ENCODE results near the gene SLC2A1. TPM values are rescaled to one million over a fixed set of nuclear protein-coding genes. Genes with fewer than 3 reads are reported as not detected.

Gene SLC2A1
- total RNA-seq, 5 donors from 2014 or later (not counting 1 experiment from before 2014, with no cell fraction given), result 72.0 to 91.7 (median 83.9) TPM

DNA sequence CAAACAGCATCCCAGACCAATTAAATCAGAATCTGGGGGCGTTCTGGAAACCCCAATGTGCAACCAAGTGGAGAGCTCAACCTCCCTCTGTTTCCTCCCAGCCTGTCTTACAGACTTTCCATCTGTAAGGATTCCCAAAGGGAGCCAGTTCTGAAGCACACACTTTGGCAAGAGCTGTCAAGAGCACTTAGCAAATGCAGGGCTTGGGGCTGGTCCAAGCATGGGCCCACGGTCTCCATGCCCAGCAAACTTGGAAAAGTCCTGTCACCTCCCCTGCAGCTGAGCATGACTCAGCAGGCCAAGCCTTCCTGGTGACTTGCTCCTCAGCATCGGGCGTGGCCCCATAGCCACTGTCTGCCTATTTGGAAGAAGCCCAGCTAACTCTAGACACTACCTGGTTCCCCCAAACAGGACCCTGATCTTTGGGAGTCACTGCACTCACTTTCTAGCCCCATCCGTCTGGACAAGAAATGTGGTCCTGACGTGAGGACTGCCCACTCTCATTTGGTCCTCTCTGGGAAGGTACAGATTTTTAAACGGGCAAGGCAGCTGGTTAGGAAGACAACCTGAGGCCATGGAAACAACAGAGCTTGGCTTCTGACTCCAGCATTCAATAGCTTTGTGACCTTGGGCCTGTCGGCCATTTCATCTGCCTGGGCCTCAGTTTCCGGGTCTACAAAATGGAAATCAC, 16.9 kb downstream of the SLC2A1 start:
- no peak for DNase-seq
- no peaks in the 10 kb centered on the region for H3K27me3 Mint-ChIP-seq
- H3K36me3 ChIP-seq (ENCODE audit: control insufficient read depth in 2 of 2, extremely low read depth in 1 of 2, insufficient read depth in 1 of 2, low read length in 1 of 2), result peaks cover 16 to 56% of the 10 kb centered on the region in 2 donors

DNA sequence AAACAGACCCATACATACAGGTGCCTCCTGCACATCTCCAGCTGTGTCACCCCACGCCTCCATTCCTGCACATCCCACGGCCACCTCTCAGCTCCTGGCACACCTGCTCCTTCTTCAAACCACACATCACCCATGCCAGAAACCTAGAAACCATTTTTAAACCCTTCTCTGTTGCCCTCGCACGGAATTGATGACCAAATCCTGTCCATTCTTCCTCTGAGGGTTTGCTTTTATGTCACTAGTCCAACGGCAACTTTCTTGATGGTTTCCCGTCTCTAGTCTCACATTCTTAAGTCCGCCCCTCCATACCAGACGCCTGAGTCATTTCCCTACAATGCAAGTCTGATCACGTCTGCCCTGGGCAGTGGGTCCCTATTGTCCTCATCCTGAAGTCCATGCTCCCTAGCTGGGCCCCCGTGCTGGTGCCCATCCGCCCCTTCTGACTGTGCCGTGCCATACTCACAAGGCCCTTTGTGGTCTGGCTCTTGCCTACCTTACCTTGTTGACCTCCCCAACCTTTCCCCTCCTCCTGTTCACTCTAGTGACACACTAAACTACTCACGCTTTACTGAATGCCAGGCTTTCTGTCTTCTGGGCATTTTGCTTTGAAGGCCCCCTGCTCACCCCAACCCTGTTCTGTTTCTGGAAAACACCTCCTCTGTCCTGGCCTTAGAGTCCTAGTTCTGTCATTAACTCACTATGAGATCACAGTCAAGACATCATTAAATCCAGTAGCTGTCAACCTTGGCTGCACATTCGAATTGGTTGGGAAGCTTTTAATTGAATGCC, 17.6 kb downstream of the SLC2A1 start:
- Histone ChIP-seq H3K4me1 (ENCODE audit: control insufficient read depth in 1 of 2, extremely low read depth in 1 of 2, insufficient read depth in 2 of 2, low read length in 2 of 2) (peaks cover 31 to 99% of the 10 kb centered on the region in 2 experiments), H3K4me3 (ENCODE audit: control insufficient read depth in 1 of 2, extremely low read depth in 1 of 2, low read length in 1 of 2) (no peak overlapping the region), H3K27ac (ENCODE audit: low read length) (peak overlapping the region; percentile 39), H3K27me3 (replicated peaks in 1 of 2; ENCODE audit: control insufficient read depth in 2 of 2, extremely low read depth in 1 of 2, insufficient read depth in 2 of 2, low read length in 1 of 2) (no peaks in the 10 kb centered on the region), H3K9me3 (no peaks in the 10 kb centered on the region), H3K36me3 (ENCODE audit: control insufficient read depth in 2 of 2, extremely low read depth in 1 of 2, insufficient read depth in 1 of 2, low read length in 1 of 2) (peaks cover 16 to 57% of the 10 kb centered on the region in 2 donors)
- H3K4me3 Mint-ChIP-seq, result peak overlapping the region in 1 of 3 donors; percentile 10
- ATAC-seq (replicated peaks in 1 of 4) (no peak), DNase-seq (no peak)
- 60% methylated on average over 14 of the region's 14 CpGs for WGBS (ENCODE audit: insufficient coverage)
- no peaks in the 10 kb centered on the region for H3K27me3 Mint-ChIP-seq
- peaks cover 57% of the 10 kb centered on the region for H3K36me3 Mint-ChIP-seq
- ChIA-PET CTCF (no interaction called here), POLR2A (interaction anchor here in 1 of 2 donors (0.7 to 0.8 kb wide), 2 partner anchors 12 to 779 kb away, joined by 3 read pairs; no protein-coding TSS in a partner anchor)
- peaks cover 97 to 100% (median 98%) of the 10 kb centered on the region in 3 donors for H3K4me1 Mint-ChIP-seq
- peak overlapping the region; percentile 79 to 90 for H3K27ac Mint-ChIP-seq
- H3K9me3 Mint-ChIP-seq, result no peaks in the 10 kb centered on the region

More for the DNA sequence above, 16.9 kb downstream of the SLC2A1 start:
- Mint-ChIP-seq H3K9me3 (no peaks in the 10 kb centered on the region), H3K4me3 (peak overlapping the region in 1 of 3 donors; percentile 78), H3K36me3 (peaks cover 56% of the 10 kb centered on the region), H3K4me1 (peaks cover 97 to 100% (median 98%) of the 10 kb centered on the region in 3 donors), H3K27ac (peak overlapping the region; percentile 79 to 90)
- Histone ChIP-seq H3K4me1 (ENCODE audit: control insufficient read depth in 1 of 2, extremely low read depth in 1 of 2, insufficient read depth in 2 of 2, low read length in 2 of 2) (peaks cover 32 to 99% of the 10 kb centered on the region in 2 experiments), H3K27ac (ENCODE audit: low read length) (peak overlapping the region; percentile 39), H3K27me3 (replicated peaks in 1 of 2; ENCODE audit: control insufficient read depth in 2 of 2, extremely low read depth in 1 of 2, insufficient read depth in 2 of 2, low read length in 1 of 2) (no peaks in the 10 kb centered on the region), H3K9me3 (no peaks in the 10 kb centered on the region), H3K4me3 (ENCODE audit: control insufficient read depth in 1 of 2, extremely low read depth in 1 of 2, low read length in 1 of 2) (no peak overlapping the region)
- ChIA-PET CTCF (no interaction called here), POLR2A (interaction anchor here in 1 of 2 donors (0.8 kb wide), 1 partner anchor 11 kb away, joined by 3 read pairs; no protein-coding TSS in a partner anchor)
- no peak for ATAC-seq (replicated peaks in 1 of 4)
- WGBS (ENCODE audit: insufficient coverage), result 72% methylated on average over 9 of the region's 9 CpGs

DNA sequence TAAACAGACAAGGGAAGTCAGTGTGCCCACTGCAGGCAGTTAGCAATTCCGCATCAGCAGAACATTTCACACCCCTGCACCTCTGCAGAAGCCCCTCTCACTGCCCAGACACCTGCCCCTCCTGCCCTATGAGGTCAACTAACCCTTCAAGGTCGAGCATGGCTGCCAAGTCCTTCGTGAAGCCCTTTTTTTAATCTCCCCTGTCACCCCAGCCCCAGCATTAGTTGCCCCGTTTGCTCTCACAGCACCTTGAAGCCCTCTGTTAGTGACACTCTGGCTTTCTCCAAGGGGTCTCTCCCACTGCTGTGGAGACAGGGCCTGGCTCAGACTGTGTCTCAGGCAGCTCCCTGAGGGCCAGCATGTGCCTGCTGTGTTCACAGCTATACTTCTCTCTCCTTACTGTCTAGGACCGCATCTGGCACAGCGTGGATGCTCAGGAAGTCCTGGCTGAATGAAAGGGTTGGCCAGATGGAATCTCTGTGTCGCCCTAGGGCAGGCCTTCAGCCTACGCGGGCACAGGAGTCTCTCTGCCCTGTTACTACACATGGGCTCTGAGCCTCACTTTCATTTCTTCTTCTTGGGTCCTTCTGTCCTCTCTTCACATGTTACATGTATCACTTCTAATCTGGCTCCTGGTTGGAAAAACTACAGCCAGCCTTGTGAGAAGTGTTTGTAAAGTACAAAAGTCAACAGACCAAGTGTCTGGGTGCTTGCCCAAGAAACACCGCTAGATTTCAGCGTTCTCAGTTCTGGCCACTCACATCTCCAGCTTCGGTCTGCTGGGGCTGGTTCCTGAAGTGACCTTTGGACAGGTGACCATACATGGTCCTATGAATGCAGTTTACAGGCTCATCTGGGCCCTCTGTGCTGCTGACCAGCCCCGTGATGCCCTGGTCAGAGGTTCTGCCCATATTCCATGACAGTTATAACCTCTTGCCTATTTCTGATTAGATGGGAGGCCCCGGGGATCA, 19.7 kb downstream of the SLC2A1 start:
- peak overlapping the region; percentile 94 to 97 for H3K27ac Mint-ChIP-seq
- peak overlapping the region; percentile 21 to 47 (median 25) for H3K4me3 Mint-ChIP-seq
- WGBS (ENCODE audit: insufficient coverage), result 89% methylated on average over 14 of the region's 14 CpGs
- POLR2A ChIA-PET, result interaction anchor here in 1 of 2 donors (0.6 kb wide), 1 partner anchor 16 kb away, joined by 3 read pairs; no protein-coding TSS in a partner anchor
- H3K27me3 Mint-ChIP-seq, result no peaks in the 10 kb centered on the region
- H3K4me3 ChIP-seq (ENCODE audit: control insufficient read depth in 1 of 2, extremely low read depth in 1 of 2, low read length in 1 of 2), result no peak overlapping the region
- peaks cover 66% of the 10 kb centered on the region for H3K36me3 Mint-ChIP-seq
- no peaks in the 10 kb centered on the region for H3K9me3 Mint-ChIP-seq
- H3K4me1 ChIP-seq (ENCODE audit: control insufficient read depth in 1 of 2, extremely low read depth in 1 of 2, insufficient read depth in 2 of 2, low read length in 2 of 2), result peaks cover 26 to 99% of the 10 kb centered on the region in 2 experiments
- H3K27me3 ChIP-seq (replicated peaks in 1 of 2; ENCODE audit: control insufficient read depth in 2 of 2, extremely low read depth in 1 of 2, insufficient read depth in 2 of 2, low read length in 1 of 2), result no peaks in the 10 kb centered on the region
- peak overlapping the region; percentile 83 for H3K27ac ChIP-seq (ENCODE audit: low read length)
- CTCF ChIA-PET, result no interaction called here
- H3K36me3 ChIP-seq (ENCODE audit: control insufficient read depth in 2 of 2, extremely low read depth in 1 of 2, insufficient read depth in 1 of 2, low read length in 1 of 2), result peaks cover 12 to 67% of the 10 kb centered on the region in 2 donors
- no peaks in the 10 kb centered on the region for H3K9me3 ChIP-seq
- peaks cover 97 to 100% (median 98%) of the 10 kb centered on the region in 3 donors for H3K4me1 Mint-ChIP-seq
- ATAC-seq (replicated peaks in 1 of 4), result no peak
- no peak for DNase-seq

DNA sequence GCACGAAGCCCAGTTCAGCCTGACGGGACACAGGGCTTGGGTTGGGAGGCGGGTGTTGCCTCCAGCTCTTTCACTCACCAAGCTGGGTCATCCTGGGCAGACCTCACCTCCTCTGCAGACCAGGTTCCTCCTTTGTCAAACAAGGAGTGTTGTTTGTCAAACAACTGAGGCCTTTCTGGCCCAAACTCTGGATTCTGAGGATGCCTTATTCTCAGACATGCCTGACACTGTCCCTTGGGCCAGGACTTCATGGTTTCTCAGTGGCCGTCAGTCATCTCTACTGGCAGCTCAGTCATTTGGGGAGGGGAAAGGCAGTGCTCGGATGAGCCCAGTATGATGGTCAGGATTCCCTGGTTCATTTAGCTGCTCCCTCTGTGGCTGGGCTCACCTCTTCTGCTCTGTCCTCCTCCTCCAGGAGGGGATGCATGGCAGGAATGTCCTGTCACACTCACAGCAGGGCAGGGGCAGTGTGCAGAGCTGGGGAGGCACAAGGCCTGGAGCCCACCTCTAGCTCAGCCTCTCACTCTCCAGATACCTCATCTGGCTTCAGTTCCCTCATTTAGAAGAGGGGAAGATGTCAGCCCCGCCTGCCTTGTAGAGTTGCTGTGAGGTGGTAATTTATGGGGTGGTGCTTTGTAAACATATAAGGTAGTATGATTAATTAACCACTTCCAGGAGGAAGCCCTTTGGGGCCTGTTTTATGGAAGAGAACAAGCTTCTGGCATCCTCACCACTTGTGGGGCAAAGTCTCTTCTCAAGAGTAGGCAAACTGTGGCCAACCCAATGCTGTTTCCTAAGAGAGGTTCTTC, 20.6 kb downstream of the SLC2A1 start:
- Mint-ChIP-seq H3K9me3 (no peaks in the 10 kb centered on the region), H3K36me3 (peaks cover 63% of the 10 kb centered on the region), H3K4me3 (peak overlapping the region; percentile 21 to 85 (median 25)), H3K27me3 (no peaks in the 10 kb centered on the region), H3K4me1 (peaks cover 97 to 100% (median 98%) of the 10 kb centered on the region in 3 donors), H3K27ac (peak overlapping the region; percentile 94 to 97)
- POLR2A ChIA-PET, result interaction anchor here (0.5 to 1.0 kb wide), 4 partner anchors 11 to 524 kb away, joined by 3 to 7 read pairs (median 4); no protein-coding TSS in a partner anchor
- DNase-seq (peak in 1 of 35 experiments; percentile 43), ATAC-seq (replicated peaks in 1 of 4) (peak in 2 of 4 experiments; percentile 26 to 34)
- WGBS (ENCODE audit: insufficient coverage), result 93% methylated on average over 2 of the region's 6 CpGs
- H3K4me3 ChIP-seq (ENCODE audit: control insufficient read depth in 1 of 2, extremely low read depth in 1 of 2, low read length in 1 of 2), result no peak overlapping the region
- peaks cover 27 to 99% of the 10 kb centered on the region in 2 experiments for H3K4me1 ChIP-seq (ENCODE audit: control insufficient read depth in 1 of 2, extremely low read depth in 1 of 2, insufficient read depth in 2 of 2, low read length in 2 of 2)
- H3K27ac ChIP-seq (ENCODE audit: low read length), result peak overlapping the region; percentile 83
- no peaks in the 10 kb centered on the region for H3K27me3 ChIP-seq (replicated peaks in 1 of 2; ENCODE audit: control insufficient read depth in 2 of 2, extremely low read depth in 1 of 2, insufficient read depth in 2 of 2, low read length in 1 of 2)
- CTCF ChIA-PET, result interaction anchor here in 1 of 2 donors (0.9 to 1.4 kb wide), 3 partner anchors 14 to 25 kb away, joined by 3 to 4 read pairs (median 3); no protein-coding TSS in a partner anchor
- peaks cover 10 to 69% of the 10 kb centered on the region in 2 donors for H3K36me3 ChIP-seq (ENCODE audit: control insufficient read depth in 2 of 2, extremely low read depth in 1 of 2, insufficient read depth in 1 of 2, low read length in 1 of 2)
- no peaks in the 10 kb centered on the region for H3K9me3 ChIP-seq

DNA sequence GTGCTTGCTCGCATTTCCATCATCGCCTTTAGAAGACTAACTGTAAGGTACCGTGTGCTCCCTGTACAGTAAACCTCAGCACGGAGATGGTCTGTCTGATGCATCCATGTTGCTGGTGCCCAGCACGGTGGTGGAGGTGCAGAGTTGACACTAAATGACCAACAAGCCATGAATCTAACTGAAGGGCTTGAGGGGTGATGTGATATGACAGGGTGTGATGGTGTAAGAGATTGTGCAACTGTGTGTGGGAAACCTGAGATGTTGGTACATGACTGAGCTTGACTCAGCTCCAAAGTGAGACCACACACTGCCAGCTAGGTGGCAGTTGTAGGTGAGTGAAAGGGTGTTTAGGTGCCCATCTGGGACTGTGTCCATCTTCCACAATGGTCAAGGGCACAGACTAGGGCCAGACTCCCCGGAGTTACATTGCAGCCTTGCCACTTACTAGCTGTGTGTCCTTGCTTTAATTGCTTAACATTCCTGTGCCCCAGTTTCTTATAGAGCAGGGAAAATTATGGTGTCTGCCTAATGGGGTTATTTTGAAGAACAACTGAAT, 21.4 kb downstream of the SLC2A1 start:
- 90% methylated on average over 4 of the region's 6 CpGs for WGBS (ENCODE audit: insufficient coverage)
- H3K4me1 Mint-ChIP-seq, result peaks cover 97 to 100% (median 98%) of the 10 kb centered on the region in 3 donors
- H3K4me3 Mint-ChIP-seq, result peak overlapping the region in 1 of 3 donors; percentile 85
- DNase-seq, result peak in 2 of 35 experiments; percentile 19 to 44
- ChIA-PET CTCF (interaction anchor here (0.5 to 1.4 kb wide), 4 partner anchors 15 to 39 kb away, joined by 3 to 7 read pairs (median 4); no protein-coding TSS in a partner anchor), POLR2A (interaction anchor here (0.5 to 1.0 kb wide), 4 partner anchors 12 to 525 kb away, joined by 3 to 11 read pairs (median 6); no protein-coding TSS in a partner anchor)
- peaks cover 31 to 99% of the 10 kb centered on the region in 2 experiments for H3K4me1 ChIP-seq (ENCODE audit: control insufficient read depth in 1 of 2, extremely low read depth in 1 of 2, insufficient read depth in 2 of 2, low read length in 2 of 2)
- H3K27ac Mint-ChIP-seq, result peak overlapping the region; percentile 94 to 97
- H3K27me3 Mint-ChIP-seq, result no peaks in the 10 kb centered on the region
- ATAC-seq (replicated peaks in 1 of 4), result no peak
- H3K27ac ChIP-seq (ENCODE audit: low read length), result peak overlapping the region; percentile 83
- no peaks in the 10 kb centered on the region for H3K9me3 ChIP-seq
- peaks cover 8 to 61% of the 10 kb centered on the region in 2 donors for H3K36me3 ChIP-seq (ENCODE audit: control insufficient read depth in 2 of 2, extremely low read depth in 1 of 2, insufficient read depth in 1 of 2, low read length in 1 of 2)
- no peaks in the 10 kb centered on the region for H3K27me3 ChIP-seq (replicated peaks in 1 of 2; ENCODE audit: control insufficient read depth in 2 of 2, extremely low read depth in 1 of 2, insufficient read depth in 2 of 2, low read length in 1 of 2)
- no peaks in the 10 kb centered on the region for H3K9me3 Mint-ChIP-seq
- H3K4me3 ChIP-seq (ENCODE audit: control insufficient read depth in 1 of 2, extremely low read depth in 1 of 2, low read length in 1 of 2), result no peak overlapping the region
- H3K36me3 Mint-ChIP-seq, result peaks cover 55% of the 10 kb centered on the region

All from T-cell (primary cell).